Measurements from ENCODE around the gene DSC1. TPM values are rescaled to one million over a fixed set of nuclear protein-coding genes. Genes with fewer than 3 reads are reported as not detected.
A peak's percentile ranks its signal among the peaks of the same experiment; 100 is the strongest.
"Not testable (repeated sequence)": the region's sequence is repeated elsewhere in the genome, so short reads cannot be mapped to it uniquely, and the experiment has no call there.

DSC1 gene
- total and polyA plus RNA-seq, 3 experiments from 2014 or later, result 0.11 to 2.1 (median 0.18) TPM

- Mint-ChIP-seq H3K36me3 (no peaks in the 10 kb centered on the region), H3K9me3 (peaks cover 0 to 18% (median 9%) of the 10 kb centered on the region in 5 donors), H3K27ac (no peak overlapping the region), H3K27me3 (no peaks in the 10 kb centered on the region), H3K4me3 (no peak overlapping the region), H3K4me1 (no peaks in the 10 kb centered on the region)
- Histone ChIP-seq H3K4me3 (ENCODE audit: low read length) (no peak overlapping the region), H3K27ac (ENCODE audit: low read depth, low read length) (no peak overlapping the region), H3K27me3 (ENCODE audit: insufficient read depth, low read length, poor library complexity, severe bottlenecking) (no peaks in the 10 kb centered on the region), H3K36me3 (ENCODE audit: insufficient read depth, low read length) (no peaks in the 10 kb centered on the region), H3K4me1 (ENCODE audit: insufficient read depth, low read length) (no peaks in the 10 kb centered on the region), H3K9me3 (ENCODE audit: low read length) (no peaks in the 10 kb centered on the region)
- POLR2A ChIA-PET, result no interaction called here
- no peak for DNase-seq
- CTCF ChIA-PET, result no interaction called here
Measured at GRCh38 chr18:31189757-31190156, 27.1 kb upstream of the DSC1 start.

GRCh38 chr18:31185186-31185950 lies 22.7 kb upstream of the DSC1 start:
- Histone ChIP-seq H3K9me3 (ENCODE audit: low read length) (no peaks in the 10 kb centered on the region), H3K36me3 (ENCODE audit: insufficient read depth, low read length) (no peaks in the 10 kb centered on the region), H3K27me3 (ENCODE audit: insufficient read depth, low read length, poor library complexity, severe bottlenecking) (no peaks in the 10 kb centered on the region), H3K4me1 (ENCODE audit: insufficient read depth, low read length) (no peaks in the 10 kb centered on the region), H3K4me3 (ENCODE audit: low read length) (no peak overlapping the region), H3K27ac (ENCODE audit: low read depth, low read length) (no peak overlapping the region)
- ChIA-PET POLR2A (no interaction called here), CTCF (no interaction called here)
- no peaks in the 10 kb centered on the region for H3K36me3 Mint-ChIP-seq
- no peaks in the 10 kb centered on the region for H3K4me1 Mint-ChIP-seq
- no peak overlapping the region for H3K27ac Mint-ChIP-seq
- H3K27me3 Mint-ChIP-seq, result no peaks in the 10 kb centered on the region
- no peak for DNase-seq
- H3K4me3 Mint-ChIP-seq, result no peak overlapping the region
- H3K9me3 Mint-ChIP-seq, result peaks cover 0 to 16% (median 9%) of the 10 kb centered on the region in 5 donors

GRCh38 chr18:31183302-31183701 lies 20.6 kb upstream of the DSC1 start:
- Histone ChIP-seq H3K4me1 (ENCODE audit: insufficient read depth, low read length) (no peaks in the 10 kb centered on the region), H3K36me3 (ENCODE audit: insufficient read depth, low read length) (no peaks in the 10 kb centered on the region), H3K4me3 (ENCODE audit: low read length) (no peak overlapping the region), H3K9me3 (ENCODE audit: low read length) (no peaks in the 10 kb centered on the region), H3K27ac (ENCODE audit: low read depth, low read length) (no peak overlapping the region), H3K27me3 (ENCODE audit: insufficient read depth, low read length, poor library complexity, severe bottlenecking) (no peaks in the 10 kb centered on the region)
- no peaks in the 10 kb centered on the region for H3K36me3 Mint-ChIP-seq
- H3K27me3 Mint-ChIP-seq, result no peaks in the 10 kb centered on the region
- CTCF ChIA-PET, result no interaction called here
- H3K27ac Mint-ChIP-seq, result no peak overlapping the region
- H3K4me3 Mint-ChIP-seq, result no peak overlapping the region
- no peaks in the 10 kb centered on the region for H3K4me1 Mint-ChIP-seq
- POLR2A ChIA-PET, result no interaction called here
- peaks cover 3 to 15% (median 7%) of the 10 kb centered on the region in 5 donors for H3K9me3 Mint-ChIP-seq
- no peak for DNase-seq

GRCh38 chr18:31177369-31177768 lies 14.7 kb upstream of the DSC1 start:
- H3K27ac ChIP-seq (ENCODE audit: low read depth, low read length); H3K9me3 ChIP-seq (ENCODE audit: low read length); POLR2A ChIA-PET; H3K4me3 ChIP-seq (ENCODE audit: low read length); H3K4me1 ChIP-seq (ENCODE audit: insufficient read depth, low read length); H3K36me3 ChIP-seq (ENCODE audit: insufficient read depth, low read length); H3K4me1 Mint-ChIP-seq; H3K36me3 Mint-ChIP-seq; H3K4me3 Mint-ChIP-seq; DNase-seq; H3K27ac Mint-ChIP-seq; CTCF ChIA-PET; H3K27me3 Mint-ChIP-seq; H3K27me3 ChIP-seq (ENCODE audit: insufficient read depth, low read length, poor library complexity, severe bottlenecking): not testable (repeated sequence)
- peaks cover 4 to 24% (median 6%) of the 10 kb centered on the region in 5 donors for H3K9me3 Mint-ChIP-seq

- no peak for DNase-seq
- Histone ChIP-seq H3K27ac (ENCODE audit: low read depth, low read length) (no peak overlapping the region), H3K4me3 (ENCODE audit: low read length) (no peak overlapping the region), H3K36me3 (ENCODE audit: insufficient read depth, low read length) (no peaks in the 10 kb centered on the region), H3K27me3 (ENCODE audit: insufficient read depth, low read length, poor library complexity, severe bottlenecking) (no peaks in the 10 kb centered on the region), H3K4me1 (ENCODE audit: insufficient read depth, low read length) (no peaks in the 10 kb centered on the region), H3K9me3 (ENCODE audit: low read length) (no peaks in the 10 kb centered on the region)
- Mint-ChIP-seq H3K4me1 (no peaks in the 10 kb centered on the region), H3K9me3 (peaks cover 3 to 17% (median 6%) of the 10 kb centered on the region in 5 donors), H3K27me3 (peaks cover 0 to 1% of the 10 kb centered on the region in 2 donors), H3K4me3 (no peak overlapping the region), H3K27ac (no peak overlapping the region), H3K36me3 (peaks cover 0 to 3% (median 0%) of the 10 kb centered on the region in 3 donors)
- CTCF ChIA-PET, result no interaction called here
- POLR2A ChIA-PET, result no interaction called here
Measured at GRCh38 chr18:31176531-31176930, 13.9 kb upstream of the DSC1 start.

GRCh38 chr18:31171144-31171839 lies 8.6 kb upstream of the DSC1 start:
- Histone ChIP-seq H3K9me3 (ENCODE audit: low read length) (no peaks in the 10 kb centered on the region), H3K36me3 (ENCODE audit: insufficient read depth, low read length) (no peaks in the 10 kb centered on the region), H3K4me3 (ENCODE audit: low read length) (no peak overlapping the region), H3K27me3 (ENCODE audit: insufficient read depth, low read length, poor library complexity, severe bottlenecking) (no peaks in the 10 kb centered on the region), H3K4me1 (ENCODE audit: insufficient read depth, low read length) (no peaks in the 10 kb centered on the region), H3K27ac (ENCODE audit: low read depth, low read length) (no peak overlapping the region)
- DNase-seq, result no peak
- H3K4me1 Mint-ChIP-seq, result no peaks in the 10 kb centered on the region
- H3K4me3 Mint-ChIP-seq, result no peak overlapping the region
- POLR2A ChIA-PET, result no interaction called here
- H3K9me3 Mint-ChIP-seq, result peaks cover 2 to 18% (median 8%) of the 10 kb centered on the region in 5 donors
- H3K27me3 Mint-ChIP-seq, result peaks cover 0 to 1% of the 10 kb centered on the region in 2 donors
- H3K27ac Mint-ChIP-seq, result no peak overlapping the region
- H3K36me3 Mint-ChIP-seq, result no peaks in the 10 kb centered on the region
- CTCF ChIA-PET, result no interaction called here

- H3K4me3 Mint-ChIP-seq, result no peak overlapping the region
- H3K9me3 ChIP-seq (ENCODE audit: low read length), result no peaks in the 10 kb centered on the region
- H3K4me3 ChIP-seq (ENCODE audit: low read length), result no peak overlapping the region
- H3K27ac Mint-ChIP-seq, result no peak overlapping the region
- no peaks in the 10 kb centered on the region for H3K27me3 Mint-ChIP-seq
- DNase-seq, result no peak
- no peaks in the 10 kb centered on the region for H3K27me3 ChIP-seq (ENCODE audit: insufficient read depth, low read length, poor library complexity, severe bottlenecking)
- ChIA-PET CTCF (no interaction called here), POLR2A (no interaction called here)
- H3K9me3 Mint-ChIP-seq, result peaks cover 2 to 14% (median 8%) of the 10 kb centered on the region in 5 donors
- H3K4me1 Mint-ChIP-seq, result no peaks in the 10 kb centered on the region
- no peaks in the 10 kb centered on the region for H3K36me3 ChIP-seq (ENCODE audit: insufficient read depth, low read length)
- no peaks in the 10 kb centered on the region for H3K4me1 ChIP-seq (ENCODE audit: insufficient read depth, low read length)
- no peaks in the 10 kb centered on the region for H3K36me3 Mint-ChIP-seq
- H3K27ac ChIP-seq (ENCODE audit: low read depth, low read length), result no peak overlapping the region
Measured at GRCh38 chr18:31170335-31170734, 7.7 kb upstream of the DSC1 start.

- H3K27ac ChIP-seq (ENCODE audit: low read depth, low read length), result no peak overlapping the region
- no peaks in the 10 kb centered on the region for H3K27me3 ChIP-seq (ENCODE audit: insufficient read depth, low read length, poor library complexity, severe bottlenecking)
- H3K4me1 ChIP-seq (ENCODE audit: insufficient read depth, low read length), result peaks cover 4% of the 10 kb centered on the region
- Mint-ChIP-seq H3K4me1 (no peaks in the 10 kb centered on the region), H3K36me3 (no peaks in the 10 kb centered on the region), H3K27me3 (no peaks in the 10 kb centered on the region), H3K4me3 (peak overlapping the region in 5 of 7 donors; percentile 15 to 85 (median 49)), H3K9me3 (peaks cover 2 to 12% (median 4%) of the 10 kb centered on the region in 5 donors), H3K27ac (no peak overlapping the region)
- POLR2A ChIA-PET, result no interaction called here
- DNase-seq, result no peak
- H3K9me3 ChIP-seq (ENCODE audit: low read length), result no peaks in the 10 kb centered on the region
- H3K4me3 ChIP-seq (ENCODE audit: low read length), result peak overlapping the region; percentile 45
- CTCF ChIA-PET, result no interaction called here
- H3K36me3 ChIP-seq (ENCODE audit: insufficient read depth, low read length), result no peaks in the 10 kb centered on the region
Measured at GRCh38 chr18:31162419-31162793, 250 bp downstream of the DSC1 start.

All from CD8-positive, alpha-beta memory T cell (primary cell).